ENCODE data around the gene C19orf25.
"Not testable (repeated sequence)": the region's sequence is repeated elsewhere in the genome, so short reads cannot be mapped to it uniquely, and the experiment has no call there.

The C19orf25 gene

GRCh38 chr19:1478934-1479707 lies at the start of gene C19orf25:
Gene C19orf25, minus strand, starts transcription at chr19:1479215. Its CDS starts 312 bp downstream, at chr19:1478903.
- peak; percentile 77 to 93 for DNase-seq

DNA sequence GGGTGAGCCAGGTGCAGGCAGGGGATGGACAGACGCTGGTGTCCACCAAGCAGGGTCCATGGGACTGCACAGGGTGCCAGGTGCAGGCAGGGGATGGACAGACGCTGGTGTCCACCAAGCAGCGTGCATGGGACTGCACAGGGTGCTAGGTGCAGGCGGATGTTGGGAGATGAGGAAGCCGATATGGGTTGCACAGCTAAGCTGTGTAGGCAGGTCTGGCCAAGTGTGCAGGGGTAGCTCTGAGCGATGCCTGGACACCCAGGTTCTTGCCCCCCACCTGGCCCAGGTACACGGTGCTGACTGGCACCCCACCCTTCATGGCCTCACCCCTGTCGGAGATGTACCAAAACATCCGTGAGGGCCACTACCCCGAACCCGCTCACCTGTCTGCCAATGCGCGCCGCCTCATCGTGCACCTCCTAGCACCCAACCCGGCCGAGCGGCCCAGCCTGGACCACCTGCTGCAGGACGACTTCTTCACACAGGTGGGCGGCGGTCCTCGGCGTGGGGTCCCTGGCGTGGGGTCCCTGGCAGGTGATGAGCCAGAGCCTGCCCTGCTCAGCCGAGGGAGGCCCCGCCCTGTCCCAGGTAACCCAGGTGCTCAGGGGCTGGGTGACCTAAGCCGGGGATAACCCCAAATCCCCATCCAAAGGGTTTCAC lies 48.8 kb upstream of the C19orf25 start:
- DNase-seq, result no peak

DNA sequence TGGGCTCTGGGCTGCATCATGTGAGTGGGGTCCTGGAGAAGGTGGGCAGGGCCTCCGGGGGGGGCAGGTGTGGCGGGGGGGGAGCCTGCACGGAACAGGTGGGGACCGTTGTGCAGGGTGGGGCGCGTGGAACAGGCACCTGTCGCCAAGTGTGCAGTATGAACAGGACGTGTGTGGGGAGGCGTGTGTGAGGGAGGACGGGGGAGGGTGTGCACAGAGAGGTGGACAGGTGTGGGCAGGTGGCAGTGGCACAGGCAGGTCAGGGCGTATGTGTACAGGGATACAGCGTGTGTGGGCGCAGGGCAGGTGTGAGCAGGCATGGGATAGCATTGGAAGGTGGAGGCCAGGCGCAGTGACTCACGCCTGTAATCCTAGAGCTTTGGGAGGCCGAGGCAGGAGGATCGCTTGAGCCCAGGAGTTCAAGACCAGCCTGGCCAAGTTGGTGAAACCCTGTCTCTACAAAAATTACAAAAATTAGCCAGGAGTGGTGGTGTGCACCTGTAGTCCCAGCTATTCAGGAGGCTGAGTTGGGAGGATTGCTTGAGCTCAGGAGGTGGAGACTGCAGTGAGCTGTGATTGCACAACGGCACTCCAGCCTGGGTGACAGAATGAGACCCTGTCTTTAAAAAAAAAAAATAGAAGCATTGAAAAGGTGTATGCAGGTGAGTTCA lies 48.1 kb upstream of the C19orf25 start:
- no peak for DNase-seq

DNA sequence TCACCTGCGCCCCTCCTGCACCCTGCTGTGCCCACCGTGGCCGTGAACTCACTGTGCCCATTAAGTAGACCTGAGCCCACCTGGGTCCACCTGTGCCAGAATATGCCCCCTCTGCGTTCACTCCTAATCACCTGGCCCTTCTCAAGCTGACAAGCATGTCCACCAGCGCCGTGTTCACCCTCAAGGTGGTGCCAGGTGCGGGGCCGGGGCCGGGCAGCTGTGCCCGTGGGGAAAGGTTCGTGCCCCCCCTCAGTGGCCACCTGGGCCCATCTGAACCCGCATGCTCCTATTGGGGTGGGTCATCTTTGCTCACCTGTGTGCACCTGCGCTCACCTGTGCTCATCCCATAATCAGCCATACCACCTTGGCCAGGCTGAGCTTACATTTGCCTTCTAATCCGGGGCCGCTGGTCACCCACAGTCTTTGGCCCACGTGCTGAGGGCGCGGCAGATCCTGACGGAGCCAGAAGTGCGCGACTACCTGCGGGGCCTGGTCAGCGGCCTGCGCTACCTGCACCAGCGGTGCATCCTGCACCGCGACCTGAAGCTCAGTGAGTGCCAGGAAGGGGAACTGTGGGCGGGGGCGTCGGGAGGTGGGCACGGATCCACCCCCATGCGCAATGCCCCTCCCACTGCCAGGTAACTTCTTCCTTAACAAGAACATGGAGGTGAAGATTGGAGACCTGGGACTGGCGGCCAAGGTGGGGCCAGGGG lies 47.2 kb upstream of the C19orf25 start:
- DNase-seq, result no peak

DNA sequence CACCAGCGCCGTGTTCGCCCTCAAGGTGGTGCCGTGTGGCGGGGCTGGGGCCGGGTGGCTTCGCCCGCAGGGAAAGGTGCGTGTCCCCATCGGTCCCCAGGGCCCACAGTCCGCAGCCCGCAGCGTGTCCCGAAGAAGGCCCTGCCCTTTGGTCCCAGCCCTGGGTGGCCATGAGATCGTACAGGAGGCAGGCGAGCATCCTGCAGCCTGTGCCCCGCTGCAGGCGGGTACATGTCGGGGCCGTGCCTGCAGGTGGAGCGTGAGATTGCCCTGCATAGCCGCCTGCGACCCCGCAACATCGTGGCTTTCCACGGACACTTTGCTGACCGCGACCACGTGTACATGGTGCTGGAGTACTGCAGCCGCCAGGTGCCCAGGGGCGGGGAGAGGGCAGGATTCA lies 46.3 kb upstream of the C19orf25 start:
- DNase-seq, result no peak

DNA sequence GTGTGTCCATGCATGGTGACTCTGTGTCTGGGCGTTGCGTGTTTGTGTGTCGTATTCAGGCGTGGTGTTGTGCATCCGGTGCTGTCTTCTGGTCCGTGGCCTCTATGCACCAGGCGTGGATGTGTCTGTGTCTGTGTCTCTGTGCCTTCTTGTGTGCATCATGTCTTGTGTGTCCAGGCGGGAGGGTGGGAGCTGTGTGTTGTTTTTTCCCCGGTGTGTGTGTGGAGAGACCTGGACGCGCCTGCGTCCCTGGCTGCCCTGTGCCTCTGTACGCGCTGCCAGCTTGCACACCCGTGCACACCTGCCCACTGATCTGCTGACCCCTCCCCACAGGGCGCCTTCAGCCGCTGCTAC lies 45.9 kb upstream of the C19orf25 start:
- DNase-seq, result no peak

DNA sequence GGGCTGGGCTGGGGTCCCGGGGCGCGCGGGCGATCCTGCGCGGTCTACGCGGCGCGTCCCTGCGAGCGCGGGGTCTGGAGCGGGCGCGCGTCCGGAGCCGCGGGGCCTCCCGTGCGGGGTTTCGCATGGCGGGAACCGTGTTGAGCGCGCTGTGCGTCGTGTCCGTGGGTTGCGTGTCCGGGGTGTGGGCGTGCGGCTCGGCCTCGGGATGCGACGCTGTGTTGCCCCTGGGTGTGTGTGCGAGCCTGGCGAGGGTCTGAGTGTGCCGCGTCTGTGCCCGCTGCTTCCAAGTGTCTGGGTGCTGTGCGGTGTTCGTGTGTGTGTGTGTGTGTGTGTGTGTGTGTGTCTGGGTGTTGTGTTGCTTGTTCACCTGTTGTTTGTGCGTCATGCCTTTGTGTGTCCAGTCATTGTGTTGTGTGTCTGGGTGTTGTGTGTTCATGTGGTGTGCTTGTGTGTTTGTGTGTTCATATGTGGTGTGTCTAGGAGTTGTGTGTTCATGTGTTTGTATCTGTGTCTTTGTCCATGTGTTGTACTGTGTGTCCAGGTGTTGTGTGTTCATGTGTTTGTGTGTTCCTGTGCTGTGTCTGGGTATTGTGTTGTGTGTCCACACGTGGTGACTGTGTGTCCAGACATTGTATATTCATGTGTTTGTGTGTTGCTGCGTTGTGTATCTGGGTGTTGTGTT lies 45.4 kb upstream of the C19orf25 start:
- no peak for DNase-seq

GRCh38 chr19:1523412-1524286 lies 44.6 kb upstream of the C19orf25 start, which contains the start of gene PLK5:
Gene PLK5, plus strand, starts transcription at chr19:1524077. Its CDS starts 2,920 bp downstream, at chr19:1526997.
- no peak for DNase-seq

- DNase-seq, result no peak
These were observed 43.8 kb upstream of the C19orf25 start for GRCh38 chr19:1522838-1523237.

- DNase-seq, result no peak
These were observed 43.0 kb upstream of the C19orf25 start for GRCh38 chr19:1522061-1522460.

DNA sequence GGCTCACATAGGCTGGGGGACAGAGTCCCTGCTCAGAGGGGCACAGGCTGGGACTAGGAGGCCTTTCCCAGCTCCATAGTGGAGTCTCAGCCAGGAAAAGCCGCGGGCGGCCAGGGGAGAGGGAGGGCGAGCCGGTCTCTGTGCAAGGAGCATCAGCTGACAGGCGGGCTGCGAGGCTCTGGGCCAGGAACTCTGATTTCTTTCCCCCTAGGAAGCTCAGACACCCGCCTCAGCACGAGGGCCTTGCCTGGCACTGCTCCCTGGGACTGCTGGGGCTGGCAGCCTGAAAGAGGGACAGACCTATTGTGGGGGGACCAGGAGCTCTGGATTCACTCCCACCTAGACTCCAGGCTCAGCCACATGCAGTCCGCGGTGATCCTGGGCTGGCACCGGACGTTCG lies 42.6 kb upstream of the C19orf25 start:
- no peak for DNase-seq

DNA sequence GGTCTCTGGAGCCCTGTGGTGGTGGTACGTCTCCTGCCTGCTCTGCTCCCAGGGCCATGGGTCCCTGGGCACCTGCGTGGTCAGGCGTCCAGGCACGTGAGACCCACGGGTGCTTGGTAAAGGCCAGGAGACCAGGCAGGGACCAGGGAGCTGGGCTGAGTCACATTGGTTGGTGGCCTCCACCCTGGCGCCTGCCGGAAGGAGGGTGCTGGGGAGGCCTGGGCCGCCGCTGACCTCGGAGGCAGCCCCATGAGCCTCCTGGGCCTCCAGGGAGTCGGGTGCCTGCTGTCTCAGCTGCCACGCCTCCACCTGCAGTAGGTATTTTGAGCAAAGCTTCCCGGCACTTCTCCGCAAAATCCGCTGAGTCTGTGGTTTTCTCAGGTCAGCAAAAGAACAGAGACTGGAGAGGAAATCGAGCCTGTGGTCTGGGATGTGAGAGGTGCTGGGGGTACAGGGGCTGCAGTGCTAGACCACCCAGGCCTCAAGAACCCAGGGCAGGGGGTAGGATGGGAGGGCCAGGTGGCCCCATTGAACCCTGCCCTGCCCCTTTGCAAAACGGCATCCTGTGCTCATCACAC lies 41.3 kb upstream of the C19orf25 start:
- no peak for DNase-seq

GRCh38 chr19:1519802-1520201 lies 40.8 kb upstream of the C19orf25 start:
- not testable (repeated sequence) for DNase-seq

DNA sequence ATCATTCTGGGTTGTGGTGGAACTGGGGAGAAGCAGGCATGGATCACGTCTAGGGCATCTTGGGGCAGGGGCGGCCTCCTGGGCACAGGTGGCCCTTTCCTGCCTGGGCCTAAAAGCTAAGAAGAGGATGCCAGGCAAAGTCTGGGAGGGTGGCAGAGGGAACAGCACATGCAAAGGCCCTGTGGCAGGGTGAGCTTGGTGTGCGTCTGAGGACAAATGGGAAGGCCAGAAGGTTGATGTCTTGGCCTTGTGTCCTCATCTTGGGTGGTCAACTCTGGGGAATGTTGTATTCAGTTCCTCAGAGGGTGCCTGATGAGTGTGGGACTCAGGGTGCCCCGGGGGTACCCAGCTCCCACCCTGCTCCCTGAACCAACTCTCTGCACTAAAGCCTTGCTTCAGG lies 39.5 kb upstream of the C19orf25 start:
- no peak for DNase-seq

DNA sequence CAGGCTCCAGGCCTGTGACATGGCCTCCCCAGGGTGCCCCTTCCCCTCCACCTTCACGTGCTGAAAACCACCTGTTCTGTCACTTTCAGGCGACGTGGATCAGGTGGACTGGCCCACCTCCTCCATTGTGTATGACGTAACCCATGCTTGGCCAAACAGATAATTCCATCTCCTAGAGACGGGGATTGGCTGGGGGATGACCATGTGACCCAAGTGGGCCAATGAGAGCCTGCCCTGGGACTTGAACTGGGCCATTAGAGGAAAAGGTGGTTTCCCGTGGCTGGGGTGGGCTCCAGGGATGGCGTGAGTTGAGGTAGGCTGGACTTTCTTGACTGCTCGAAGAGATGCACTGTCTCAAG lies 37.4 kb upstream of the C19orf25 start:
- peak; percentile 9 to 41 for DNase-seq

DNA sequence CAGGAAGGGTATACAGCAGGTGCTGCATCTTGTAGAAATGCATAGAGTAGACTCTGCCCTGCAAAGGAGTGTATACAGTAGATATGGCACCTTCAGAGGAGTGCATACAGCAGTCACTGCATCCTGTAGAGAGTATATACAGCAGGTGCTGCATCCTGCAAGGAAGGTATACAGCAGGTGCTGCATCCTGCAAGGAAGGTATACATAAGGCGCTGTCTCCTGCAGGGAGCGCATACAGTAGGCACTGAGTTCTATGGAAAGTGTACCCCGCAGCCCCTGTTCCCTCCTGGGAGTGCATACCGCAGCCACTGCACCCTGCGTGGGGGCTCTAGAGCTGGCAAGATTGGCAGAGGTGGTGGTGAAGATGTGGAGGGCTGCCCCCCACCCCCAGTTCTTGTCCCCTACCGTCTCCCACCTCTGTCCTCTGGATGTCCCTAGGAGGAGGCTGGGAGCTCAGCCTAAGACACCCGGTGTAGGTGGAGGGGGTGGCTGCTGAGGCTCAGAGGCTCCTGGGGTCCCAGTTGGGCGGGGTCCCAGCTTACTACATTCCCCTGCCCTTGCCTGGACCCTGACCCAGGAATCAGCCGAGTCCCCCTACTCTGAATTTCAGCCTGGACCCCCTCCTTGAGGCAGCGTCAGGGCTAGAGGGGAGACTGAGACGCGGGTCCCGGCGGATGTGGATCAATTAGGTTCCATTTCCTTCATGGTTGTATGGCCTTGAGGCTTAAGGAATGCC lies 36.1 kb upstream of the C19orf25 start:
- DNase-seq, result no peak

- no peak for DNase-seq
These were observed 35.3 kb upstream of the C19orf25 start for GRCh38 chr19:1514295-1514661.

DNA sequence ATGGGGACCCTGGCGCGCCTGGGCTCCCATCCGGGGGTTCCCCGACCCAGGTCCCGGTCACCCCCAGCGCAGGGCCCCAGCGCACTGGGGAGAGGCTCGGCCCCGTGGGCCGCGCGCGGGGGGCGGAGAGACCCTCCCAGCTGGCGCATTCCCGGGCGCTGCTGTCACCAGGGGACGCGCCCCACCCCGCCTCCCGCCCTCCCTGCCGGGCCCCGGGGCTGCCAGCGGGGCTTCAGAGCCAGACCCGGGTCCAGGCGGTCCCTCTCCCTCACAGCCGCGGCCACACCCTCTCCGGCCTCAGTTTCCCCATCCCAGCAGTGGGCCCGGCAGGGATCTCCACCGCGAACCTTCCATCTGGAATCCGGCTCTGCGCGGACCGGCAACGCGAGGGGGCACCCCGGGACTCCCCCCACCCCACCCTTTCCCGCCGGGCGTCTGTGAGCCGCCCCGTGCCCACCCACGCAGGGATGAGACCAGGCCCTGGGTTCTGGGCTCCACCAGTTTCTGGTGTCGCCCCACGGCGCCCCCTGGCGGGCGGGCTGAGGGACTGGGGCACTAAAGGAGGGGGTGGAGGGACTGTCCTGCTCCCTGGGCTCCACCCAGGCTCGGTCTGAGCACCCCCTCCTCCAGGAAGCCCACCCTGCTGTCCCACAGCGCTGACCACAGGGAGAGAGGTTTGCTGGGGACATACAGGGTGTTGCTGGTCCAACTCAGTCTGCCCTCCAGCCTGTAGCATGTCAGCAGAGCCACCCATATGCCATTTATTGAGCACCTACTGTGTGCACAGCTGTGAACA lies 34.7 kb upstream of the C19orf25 start:
- DNase-seq, result no peak

GRCh38 chr19:1512671-1513498 lies 33.9 kb upstream of the C19orf25 start, which contains the start of gene ADAMTSL5:
Gene ADAMTSL5, minus strand, starts transcription at chr19:1513019. Its CDS starts 2,076 bp downstream, at chr19:1510943.
- peak in 1 of 2 experiments; percentile 45 for DNase-seq
